ENCODE results near the gene NPC2.
A peak's percentile ranks its signal among the peaks of the same experiment; 100 is the strongest.
"Not testable (repeated sequence)": the region's sequence is repeated elsewhere in the genome, so short reads cannot be mapped to it uniquely, and the experiment has no call there.

The NPC2 gene

GRCh38 chr14:74469548-74470518 is 23.3 kb downstream of the NPC2 start:
- DNase-seq (ENCODE audit: low read depth), result no peak

DNA sequence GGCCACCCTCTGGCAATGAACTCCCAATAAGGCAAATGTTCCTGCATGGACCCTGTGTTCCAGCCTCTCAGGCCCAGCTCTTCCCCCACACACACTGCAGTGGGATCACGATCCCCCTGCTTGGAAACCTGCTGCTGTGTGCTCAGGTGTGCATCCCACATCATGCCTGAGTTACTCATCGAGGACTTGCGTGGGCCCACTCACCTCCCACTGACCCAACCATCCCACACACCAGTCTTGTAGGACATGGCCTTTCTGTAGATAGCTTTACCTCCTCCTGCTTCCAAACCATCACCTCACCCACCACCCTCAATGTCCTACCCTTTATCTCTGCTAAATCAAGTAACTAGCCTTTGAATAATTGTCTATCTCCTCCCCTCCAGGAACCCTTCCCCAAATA is 24.6 kb downstream of the NPC2 start:
- no peak for DNase-seq (ENCODE audit: low read depth)

GRCh38 chr14:74465335-74465734 is 27.8 kb downstream of the NPC2 start:
- no peak for DNase-seq (ENCODE audit: low read depth)

DNA sequence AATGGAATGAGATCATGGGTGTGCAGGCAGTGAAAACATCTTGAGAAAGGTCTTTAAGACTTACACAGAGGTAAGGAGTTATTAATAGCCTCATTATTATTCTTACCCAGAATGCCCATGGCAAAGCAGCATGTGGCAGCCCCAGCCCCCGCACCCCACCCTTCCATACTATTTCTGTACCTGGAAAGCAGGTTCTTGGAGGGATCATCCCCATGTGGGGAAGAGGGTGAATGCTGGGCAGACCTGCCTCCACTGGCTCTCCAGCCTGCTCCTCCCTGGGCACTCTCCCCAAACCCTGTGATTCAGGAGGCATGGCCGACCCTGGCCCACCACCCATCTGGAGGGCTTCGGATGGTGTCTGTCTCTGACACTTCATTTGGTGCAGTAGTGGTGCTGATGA is 28.3 kb downstream of the NPC2 start:
- DNase-seq (ENCODE audit: low read depth), result no peak

DNA sequence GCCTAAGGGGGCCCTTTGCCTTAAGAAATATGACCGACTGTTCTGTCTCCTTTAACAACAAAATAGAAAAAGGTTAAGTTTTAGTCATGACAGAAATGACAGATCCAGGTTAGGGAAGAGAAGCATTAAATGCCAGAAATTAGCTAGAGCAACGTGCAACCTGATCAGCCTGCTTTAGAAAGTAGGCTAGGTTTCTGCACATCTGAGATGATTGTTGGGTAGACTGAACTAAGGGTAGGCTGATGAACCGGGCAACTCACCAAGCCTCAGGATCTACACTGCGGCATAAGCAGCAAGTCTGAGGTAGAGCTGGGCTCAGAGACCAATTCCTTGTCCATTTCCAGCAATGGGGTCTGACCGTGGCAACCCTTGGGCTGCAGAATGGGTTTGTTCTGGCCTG is 29.4 kb downstream of the NPC2 start:
- DNase-seq (ENCODE audit: low read depth), result no peak

DNA sequence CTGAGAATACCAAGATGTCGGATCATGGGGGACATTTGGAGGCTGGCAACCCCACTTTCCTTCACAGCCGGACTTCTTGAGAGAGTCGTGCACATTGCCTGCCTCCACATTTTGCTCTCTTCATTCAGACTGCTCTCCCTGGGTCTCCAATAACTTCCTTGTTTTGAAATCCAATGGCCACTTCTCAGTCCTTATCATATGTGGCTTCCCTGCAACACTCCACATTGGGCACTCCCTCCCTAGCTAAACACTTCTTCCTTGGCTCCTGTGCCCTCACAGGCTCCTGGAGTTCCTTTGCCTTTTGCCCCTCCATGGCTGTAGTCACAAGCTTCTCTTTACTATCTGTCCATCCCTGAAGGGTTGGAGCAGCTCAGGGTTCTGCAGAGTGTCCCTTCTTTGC is 30.1 kb downstream of the NPC2 start:
- DNase-seq (ENCODE audit: low read depth), result no peak

GRCh38 chr14:74459976-74460375 is 33.1 kb downstream of the NPC2 start:
- no peak for DNase-seq (ENCODE audit: low read depth)

DNA sequence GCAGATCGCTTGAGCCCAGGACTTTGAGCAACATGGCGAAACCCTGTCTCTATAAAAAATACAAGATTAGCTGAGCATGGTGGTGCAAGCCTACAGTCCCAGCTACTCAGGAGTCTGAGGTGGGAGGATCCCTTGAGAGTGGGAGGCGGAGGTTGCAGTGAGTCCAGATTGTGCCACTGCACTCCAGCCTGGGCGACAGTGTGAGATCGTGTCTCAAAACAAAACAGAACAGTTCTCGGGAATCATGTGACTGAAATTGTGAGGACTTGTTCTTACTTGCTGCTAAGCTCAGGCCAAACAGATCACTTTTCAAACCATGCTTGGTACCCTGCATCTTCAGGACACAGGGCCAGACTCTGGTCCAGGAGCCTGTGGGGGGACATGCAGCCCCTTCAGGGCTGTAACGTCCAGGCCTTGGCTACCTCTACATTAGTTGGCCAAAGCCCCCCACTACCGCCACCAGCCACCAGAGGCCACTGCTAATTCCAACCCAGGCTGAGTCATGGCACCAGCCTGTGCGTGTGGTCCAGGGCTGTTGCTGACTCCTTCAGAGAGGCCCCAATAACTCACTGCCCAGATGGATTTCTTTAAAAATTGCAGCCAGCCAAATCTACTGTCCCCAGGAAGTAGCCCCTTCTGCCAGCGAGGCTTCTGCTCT is 33.7 kb downstream of the NPC2 start:
- peak; percentile 59 for DNase-seq (ENCODE audit: low read depth)

DNA sequence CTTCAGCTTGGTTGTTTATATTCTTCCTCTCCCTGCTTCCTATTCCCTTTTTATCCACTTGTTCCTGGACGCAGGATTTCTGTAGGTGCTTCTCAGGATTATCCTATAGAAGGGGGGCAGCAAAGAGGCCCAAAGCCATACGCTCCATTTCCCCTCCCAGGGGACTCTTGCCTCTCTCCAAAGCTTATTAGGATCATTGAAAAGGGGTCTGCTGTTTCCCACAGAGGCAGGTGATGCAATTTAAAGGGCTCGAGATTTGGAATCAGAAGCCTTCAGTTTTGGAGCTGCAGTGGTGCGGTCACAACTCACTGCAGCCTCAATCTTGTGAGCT is 35.6 kb downstream of the NPC2 start:
- no peak for DNase-seq (ENCODE audit: low read depth)

DNA sequence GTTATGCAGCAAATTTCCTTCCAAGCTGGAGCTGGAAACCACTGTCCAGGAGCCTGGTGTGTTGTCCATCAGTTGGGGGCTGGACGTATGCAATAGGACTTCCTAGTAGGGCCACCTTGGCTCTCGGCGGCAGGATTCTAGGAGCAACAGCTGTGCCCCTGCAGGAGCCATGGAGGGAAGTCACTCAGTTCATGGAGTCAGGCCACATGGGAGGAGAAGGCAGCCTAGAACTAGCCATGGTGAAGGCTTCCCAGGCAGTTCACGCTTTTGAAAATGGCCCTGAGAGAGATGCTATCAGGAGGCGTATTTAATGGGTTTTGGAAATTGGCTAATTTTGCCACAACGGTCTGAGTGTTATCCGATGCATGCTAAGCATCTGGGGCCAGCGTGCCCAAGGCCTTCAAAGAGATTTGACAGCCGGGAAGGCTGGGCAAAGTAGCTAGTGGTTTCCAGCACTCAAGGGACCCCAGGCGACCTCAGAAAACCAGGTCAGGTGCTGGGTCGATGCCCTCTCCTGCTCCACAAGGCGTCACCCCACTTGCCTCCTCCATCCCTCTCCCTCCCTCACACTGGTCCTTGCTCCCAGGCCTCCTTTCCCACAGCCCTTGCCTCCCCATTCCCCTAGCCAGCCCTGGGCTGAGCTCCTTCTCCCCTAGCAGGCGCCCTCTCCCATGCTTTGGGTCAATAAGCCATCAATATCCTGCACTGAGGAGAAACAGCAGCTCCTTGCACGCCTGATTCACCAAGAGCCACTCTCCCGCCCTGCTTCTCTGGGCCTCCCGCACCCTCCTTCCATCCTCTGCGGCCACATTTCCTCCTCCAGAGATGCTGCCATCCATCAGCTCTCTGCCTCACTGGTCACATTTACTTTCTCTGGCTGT is 36.2 kb downstream of the NPC2 start:
- DNase-seq (ENCODE audit: low read depth), result no peak

GRCh38 chr14:74454397-74454796 is 38.7 kb downstream of the NPC2 start:
- DNase-seq (ENCODE audit: low read depth), result not testable (repeated sequence)

GRCh38 chr14:74444866-74445265 is 48.2 kb downstream of the NPC2 start:
- no peak for DNase-seq (ENCODE audit: low read depth)

GRCh38 chr14:74442757-74443156 is 50.3 kb downstream of the NPC2 start:
- no peak for DNase-seq (ENCODE audit: low read depth)

- DNase-seq (ENCODE audit: low read depth), result no peak
Observed at GRCh38 chr14:74441113-74441512, 52.0 kb downstream of the NPC2 start.

GRCh38 chr14:74438351-74438915 is 54.7 kb downstream of the NPC2 start:
- DNase-seq (ENCODE audit: low read depth), result peak; percentile 20

GRCh38 chr14:74437496-74438053 is 55.5 kb downstream of the NPC2 start:
- peak; percentile 14 for DNase-seq (ENCODE audit: low read depth)

- DNase-seq (ENCODE audit: low read depth), result no peak
Observed at GRCh38 chr14:74434294-74434693, 58.8 kb downstream of the NPC2 start.

DNA sequence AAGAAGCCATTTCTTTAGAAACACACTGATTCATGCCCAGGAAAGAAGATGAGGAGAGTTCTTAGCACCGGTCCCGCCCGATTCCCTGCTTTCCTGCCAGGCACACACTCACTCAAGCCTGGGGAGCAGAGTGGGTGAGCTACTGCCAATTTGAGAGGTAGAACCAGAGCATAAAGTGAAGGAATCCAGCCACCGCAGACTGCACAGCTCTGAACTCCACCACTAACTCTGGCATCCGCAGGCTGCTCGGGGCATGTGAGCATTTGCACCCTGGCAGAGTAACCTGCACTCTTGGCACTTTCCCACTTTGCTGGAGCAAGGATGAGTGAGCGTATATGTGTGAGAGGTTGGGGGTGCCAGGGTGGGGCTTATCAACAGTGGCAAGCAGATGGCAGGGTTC is 63.1 kb downstream of the NPC2 start:
- DNase-seq (ENCODE audit: low read depth), result no peak

Data from amniotic epithelial cell (primary cell).